ENCODE data around the gene NUDT4.

Gene NUDT4

GRCh38 chr12:93456077-93456476 lies 78.4 kb downstream of the NUDT4 start:
- H3K9me3 ChIP-seq (ENCODE audit: control insufficient read depth, low read length), result no peaks in the 10 kb centered on the region
- no peak overlapping the region for H3K27ac ChIP-seq (ENCODE audit: insufficient read depth, low read depth, low read length, poor library complexity, severe bottlenecking)
- H3K36me3 ChIP-seq (ENCODE audit: control insufficient read depth, insufficient read depth, low read length), result no peaks in the 10 kb centered on the region
- no peaks in the 10 kb centered on the region for H3K27me3 ChIP-seq (ENCODE audit: control insufficient read depth, insufficient read depth, low read length, poor library complexity, severe bottlenecking)
- no peak overlapping the region for H3K4me3 ChIP-seq (ENCODE audit: insufficient read depth, low read depth, low read length)
- H3K4me1 ChIP-seq (ENCODE audit: control insufficient read depth, insufficient read depth, low read length), result no peaks in the 10 kb centered on the region
- WGBS, 2 experiments, result 84 to 85% methylated on average over 1 to 2 of the region's 2 CpGs

All from ectodermal cell (in vitro differentiated cells).